Measurements from ENCODE around the gene UROS.

The UROS gene

GRCh38 chr10:125865120-125865519, 42.1 kb upstream of the UROS start:
- TF ChIP-seq MAX (IDR thresholded peaks at IDR 0.05): no peak
- no peak for TF ChIP-seq TEAD4 (IDR thresholded peaks at IDR 0.05)
- no peak for TF ChIP-seq RAD21 (IDR thresholded peaks at IDR 0.05; ENCODE audit: low read depth)
- TF ChIP-seq CREB1 (IDR thresholded peaks at IDR 0.05; ENCODE audit: low read depth): no peak
- no peak for TF ChIP-seq CEBPB (IDR thresholded peaks at IDR 0.05)
- no peak for TF ChIP-seq EP300 (IDR thresholded peaks at IDR 0.05; ENCODE audit: borderline replicate concordance)
- TF ChIP-seq TCF12 (IDR thresholded peaks at IDR 0.05; ENCODE audit: low read depth): no peak
- TF ChIP-seq, protein P1, sequence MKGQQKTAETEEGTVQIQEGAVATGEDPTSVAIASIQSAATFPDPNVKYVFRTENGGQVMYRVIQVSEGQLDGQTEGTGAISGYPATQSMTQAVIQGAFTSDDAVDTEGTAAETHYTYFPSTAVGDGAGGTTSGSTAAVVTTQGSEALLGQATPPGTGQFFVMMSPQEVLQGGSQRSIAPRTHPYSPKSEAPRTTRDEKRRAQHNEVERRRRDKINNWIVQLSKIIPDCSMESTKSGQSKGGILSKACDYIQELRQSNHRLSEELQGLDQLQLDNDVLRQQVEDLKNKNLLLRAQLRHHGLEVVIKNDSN (IDR thresholded peaks at IDR 0.05): no peak
- no peak for TF ChIP-seq ZBTB7A (IDR thresholded peaks at IDR 0.05; ENCODE audit: low read depth)
- TF ChIP-seq, protein P2, sequence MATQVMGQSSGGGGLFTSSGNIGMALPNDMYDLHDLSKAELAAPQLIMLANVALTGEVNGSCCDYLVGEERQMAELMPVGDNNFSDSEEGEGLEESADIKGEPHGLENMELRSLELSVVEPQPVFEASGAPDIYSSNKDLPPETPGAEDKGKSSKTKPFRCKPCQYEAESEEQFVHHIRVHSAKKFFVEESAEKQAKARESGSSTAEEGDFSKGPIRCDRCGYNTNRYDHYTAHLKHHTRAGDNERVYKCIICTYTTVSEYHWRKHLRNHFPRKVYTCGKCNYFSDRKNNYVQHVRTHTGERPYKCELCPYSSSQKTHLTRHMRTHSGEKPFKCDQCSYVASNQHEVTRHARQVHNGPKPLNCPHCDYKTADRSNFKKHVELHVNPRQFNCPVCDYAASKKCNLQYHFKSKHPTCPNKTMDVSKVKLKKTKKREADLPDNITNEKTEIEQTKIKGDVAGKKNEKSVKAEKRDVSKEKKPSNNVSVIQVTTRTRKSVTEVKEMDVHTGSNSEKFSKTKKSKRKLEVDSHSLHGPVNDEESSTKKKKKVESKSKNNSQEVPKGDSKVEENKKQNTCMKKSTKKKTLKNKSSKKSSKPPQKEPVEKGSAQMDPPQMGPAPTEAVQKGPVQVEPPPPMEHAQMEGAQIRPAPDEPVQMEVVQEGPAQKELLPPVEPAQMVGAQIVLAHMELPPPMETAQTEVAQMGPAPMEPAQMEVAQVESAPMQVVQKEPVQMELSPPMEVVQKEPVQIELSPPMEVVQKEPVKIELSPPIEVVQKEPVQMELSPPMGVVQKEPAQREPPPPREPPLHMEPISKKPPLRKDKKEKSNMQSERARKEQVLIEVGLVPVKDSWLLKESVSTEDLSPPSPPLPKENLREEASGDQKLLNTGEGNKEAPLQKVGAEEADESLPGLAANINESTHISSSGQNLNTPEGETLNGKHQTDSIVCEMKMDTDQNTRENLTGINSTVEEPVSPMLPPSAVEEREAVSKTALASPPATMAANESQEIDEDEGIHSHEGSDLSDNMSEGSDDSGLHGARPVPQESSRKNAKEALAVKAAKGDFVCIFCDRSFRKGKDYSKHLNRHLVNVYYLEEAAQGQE (IDR thresholded peaks at IDR 0.05; ENCODE audit: low read depth): no peak

- TF ChIP-seq NFIC (IDR thresholded peaks at IDR 0.05) (no peak), ZBTB7A (IDR thresholded peaks at IDR 0.05; ENCODE audit: low read depth) (no peak), TAF1 (IDR thresholded peaks at IDR 0.05; ENCODE audit: low read depth) (no peak), RAD21 (IDR thresholded peaks at IDR 0.05; ENCODE audit: low read depth) (no peak), CEBPB (IDR thresholded peaks at IDR 0.05) (no peak), EP300 (IDR thresholded peaks at IDR 0.05; ENCODE audit: borderline replicate concordance) (no peak), YY1 (IDR thresholded peaks at IDR 0.05; ENCODE audit: low read depth) (no peak), TEAD4 (IDR thresholded peaks at IDR 0.05) (no peak), CREB1 (IDR thresholded peaks at IDR 0.05; ENCODE audit: low read depth) (no peak), TCF12 (IDR thresholded peaks at IDR 0.05; ENCODE audit: low read depth) (no peak), EGR1 (IDR thresholded peaks at IDR 0.05) (no peak), MAX (IDR thresholded peaks at IDR 0.05) (no peak), FOXM1 (IDR thresholded peaks at IDR 0.05; ENCODE audit: borderline replicate concordance, low read depth) (no peak)
- TF ChIP-seq, protein P2 (IDR thresholded peaks at IDR 0.05; ENCODE audit: low read depth): no peak
- TF ChIP-seq, protein P1 (IDR thresholded peaks at IDR 0.05): no peak
Measured at GRCh38 chr10:125859128-125859817, 36.2 kb upstream of the UROS start.

DNA sequence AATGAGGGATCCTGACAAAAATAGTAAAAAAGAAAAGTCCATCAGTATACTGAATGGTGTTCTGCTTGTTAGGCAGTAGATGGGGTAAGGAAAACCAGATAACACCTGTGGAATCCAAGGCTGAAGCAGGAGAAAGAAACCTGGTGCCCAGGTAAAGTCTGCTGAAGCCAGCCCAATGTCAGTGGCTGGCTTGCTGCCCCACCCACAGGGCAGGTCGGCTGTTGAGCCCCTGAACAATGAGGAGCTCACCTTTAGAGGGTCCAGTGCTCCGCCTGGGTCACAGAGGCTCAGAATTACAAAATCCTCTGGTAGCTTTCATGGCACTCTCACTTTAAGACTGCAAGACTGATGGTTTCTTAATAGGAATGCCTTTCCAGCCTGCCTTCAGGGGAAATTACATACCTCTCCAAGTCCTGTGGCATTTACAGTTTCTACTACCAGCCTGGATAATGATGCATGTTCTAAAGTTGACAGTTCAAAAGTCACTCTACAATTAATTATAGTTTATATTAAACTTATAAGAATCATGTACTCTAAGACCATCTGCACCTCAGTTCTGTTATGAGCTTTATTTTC, 34.2 kb upstream of the UROS start:
- TF ChIP-seq CREB1 (IDR thresholded peaks at IDR 0.05; ENCODE audit: low read depth) (no peak), ZBTB7A (IDR thresholded peaks at IDR 0.05; ENCODE audit: low read depth) (no peak), CEBPB (IDR thresholded peaks at IDR 0.05) (no peak), NFIC (IDR thresholded peaks at IDR 0.05) (no peak), TAF1 (IDR thresholded peaks at IDR 0.05; ENCODE audit: low read depth) (no peak), EGR1 (IDR thresholded peaks at IDR 0.05) (no peak), FOXM1 (IDR thresholded peaks at IDR 0.05; ENCODE audit: borderline replicate concordance, low read depth) (no peak), MAX (IDR thresholded peaks at IDR 0.05) (no peak), RAD21 (IDR thresholded peaks at IDR 0.05; ENCODE audit: low read depth) (no peak), TEAD4 (IDR thresholded peaks at IDR 0.05) (no peak), TCF12 (IDR thresholded peaks at IDR 0.05; ENCODE audit: low read depth) (no peak), YY1 (IDR thresholded peaks at IDR 0.05; ENCODE audit: low read depth) (no peak)
- TF ChIP-seq, protein P1 (IDR thresholded peaks at IDR 0.05): no peak
- TF ChIP-seq, protein P2 (IDR thresholded peaks at IDR 0.05; ENCODE audit: low read depth): no peak

Measured in Ishikawa (cell line).